HG03196 (cell line): ENCODE measurements around the gene CD84.
"Not testable (repeated sequence)": the region's sequence is repeated elsewhere in the genome, so short reads cannot be mapped to it uniquely, and the experiment has no call there.

Experiments used
- ATAC-seq: cut with Tn5 transposase; IDR thresholded peaks from one replicate; pipeline ENCODE4 v1.9.1; 2021; ENCODE audit not compliant: unreplicated experiment

The CD84 gene

GRCh38 chr1:160579216-160579701 lies at the start of gene CD84:
TSS of gene CD84 (minus strand) at chr1:160579496. CDS start at chr1:160579437, 59 bp downstream.
- ATAC-seq = no peak

- ATAC-seq = no peak
Observed at GRCh38 chr1:160628799-160629263, 49.5 kb upstream of the CD84 start.

- ATAC-seq = not testable (repeated sequence)
Observed at GRCh38 chr1:160627677-160628289, 48.5 kb upstream of the CD84 start.

- no peak for ATAC-seq
Observed at GRCh38 chr1:160626509-160627342, 47.4 kb upstream of the CD84 start.

- no peak for ATAC-seq
Observed at GRCh38 chr1:160625725-160626498, 46.6 kb upstream of the CD84 start.

GRCh38 chr1:160625321-160625720 lies 46.0 kb upstream of the CD84 start:
- ATAC-seq = no peak

GRCh38 chr1:160624464-160624863 lies 45.2 kb upstream of the CD84 start:
- ATAC-seq = no peak

- no peak for ATAC-seq
Observed at GRCh38 chr1:160623862-160624261, 44.6 kb upstream of the CD84 start.

GRCh38 chr1:160623227-160623633 lies 43.9 kb upstream of the CD84 start:
- no peak for ATAC-seq

GRCh38 chr1:160622501-160623226 lies 43.4 kb upstream of the CD84 start:
- ATAC-seq = no peak

GRCh38 chr1:160621633-160622413 lies 42.5 kb upstream of the CD84 start:
- no peak for ATAC-seq

- ATAC-seq = no peak
Observed at GRCh38 chr1:160620942-160621632, 41.8 kb upstream of the CD84 start.

GRCh38 chr1:160619742-160620277 lies 40.5 kb upstream of the CD84 start:
- no peak for ATAC-seq

- ATAC-seq = no peak
Observed at GRCh38 chr1:160618763-160619274, 39.5 kb upstream of the CD84 start.

GRCh38 chr1:160618327-160618726 lies 39.0 kb upstream of the CD84 start:
- ATAC-seq = no peak

- ATAC-seq = no peak
Observed at GRCh38 chr1:160615660-160616059, 36.4 kb upstream of the CD84 start.

GRCh38 chr1:160614410-160614809 lies 35.1 kb upstream of the CD84 start:
- no peak for ATAC-seq

GRCh38 chr1:160612613-160613218 lies 33.4 kb upstream of the CD84 start:
- ATAC-seq = no peak
